Motor neuron (in vitro differentiated cells): Measurements from ENCODE around the gene MARCHF3. TPM values are rescaled to one million over a fixed set of nuclear protein-coding genes. Genes with fewer than 3 reads are reported as not detected.

Experiments used
- ATAC-seq, 8 experiments: fragments of 200-7000 bp; cut with Tn5 transposase; replicated peaks in 6 of 8; 2 replicates each; pipeline ENCODE4 v1.8.0; 2021; ENCODE audit warnings: mild to moderate bottlenecking in 8 of 8, moderate library complexity in 8 of 8
- H3K27ac ChIP-seq, 2 donors: fragments of 250-450 bp; sonication (Bioruptor Pico); 2 replicates each; pipeline ENCODE4 v1.9.0; 2021; ENCODE audit warnings: antibody characterized with exemption in 2 of 2, mild to moderate bottlenecking in 2 of 2, moderate library complexity in 1 of 2
- H3K4me1 ChIP-seq, 2 donors: fragments of 250-450 bp; sonication (Bioruptor Pico); replicated peaks in 1 of 2; 2 replicates each; pipeline ENCODE4 v1.6.1; 2021; ENCODE audit warnings: antibody characterized with exemption in 2 of 2, mild to moderate bottlenecking in 2 of 2, moderate library complexity in 1 of 2
- H3K4me3 ChIP-seq, 5 donors: fragments of 250-450 bp; sonication (Bioruptor Pico); 2 replicates each; pipeline ENCODE4 v1.9.0; 2021; ENCODE audit warnings: antibody characterized with exemption in 5 of 5, mild to moderate bottlenecking in 5 of 5, moderate library complexity in 4 of 5
- WGBS, 10 experiments: fragments of 450-650 bp; shearing (Covaris generic); methylation state at CpG; one replicate each; pipeline ENCODE4 v1.0.0; 2022; 5-methylcytosine and 5-hydroxymethylcytosine counted together
- in situ Hi-C, 9 experiments: fragments of 400-800 bp; cut with MboI; loops; one replicate each; pipeline ENCODE4 v1.15.0; 2021; ENCODE audit warnings: low sequenced_read_pairs in 9 of 9, low pct_unique_long_range_greater_than_20kb in 2 of 9; ENCODE audit not compliant: unreplicated experiment in 9 of 9
- total RNA-seq, 8 experiments: library from RNA; unstranded; fragments of 300-600 nt; gene quantifications; 2 replicates each; pipeline versions ENCODE4 v1.2.3 to v1.2.4, GENCODE V29; 2022

Gene MARCHF3, protein sequence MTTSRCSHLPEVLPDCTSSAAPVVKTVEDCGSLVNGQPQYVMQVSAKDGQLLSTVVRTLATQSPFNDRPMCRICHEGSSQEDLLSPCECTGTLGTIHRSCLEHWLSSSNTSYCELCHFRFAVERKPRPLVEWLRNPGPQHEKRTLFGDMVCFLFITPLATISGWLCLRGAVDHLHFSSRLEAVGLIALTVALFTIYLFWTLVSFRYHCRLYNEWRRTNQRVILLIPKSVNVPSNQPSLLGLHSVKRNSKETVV
- 10 to 100 TPM in 1 of 8 experiments, 1 to 10 TPM in 7; 2.4 to 21.4 (median 4.4) TPM for total RNA-seq

DNA sequence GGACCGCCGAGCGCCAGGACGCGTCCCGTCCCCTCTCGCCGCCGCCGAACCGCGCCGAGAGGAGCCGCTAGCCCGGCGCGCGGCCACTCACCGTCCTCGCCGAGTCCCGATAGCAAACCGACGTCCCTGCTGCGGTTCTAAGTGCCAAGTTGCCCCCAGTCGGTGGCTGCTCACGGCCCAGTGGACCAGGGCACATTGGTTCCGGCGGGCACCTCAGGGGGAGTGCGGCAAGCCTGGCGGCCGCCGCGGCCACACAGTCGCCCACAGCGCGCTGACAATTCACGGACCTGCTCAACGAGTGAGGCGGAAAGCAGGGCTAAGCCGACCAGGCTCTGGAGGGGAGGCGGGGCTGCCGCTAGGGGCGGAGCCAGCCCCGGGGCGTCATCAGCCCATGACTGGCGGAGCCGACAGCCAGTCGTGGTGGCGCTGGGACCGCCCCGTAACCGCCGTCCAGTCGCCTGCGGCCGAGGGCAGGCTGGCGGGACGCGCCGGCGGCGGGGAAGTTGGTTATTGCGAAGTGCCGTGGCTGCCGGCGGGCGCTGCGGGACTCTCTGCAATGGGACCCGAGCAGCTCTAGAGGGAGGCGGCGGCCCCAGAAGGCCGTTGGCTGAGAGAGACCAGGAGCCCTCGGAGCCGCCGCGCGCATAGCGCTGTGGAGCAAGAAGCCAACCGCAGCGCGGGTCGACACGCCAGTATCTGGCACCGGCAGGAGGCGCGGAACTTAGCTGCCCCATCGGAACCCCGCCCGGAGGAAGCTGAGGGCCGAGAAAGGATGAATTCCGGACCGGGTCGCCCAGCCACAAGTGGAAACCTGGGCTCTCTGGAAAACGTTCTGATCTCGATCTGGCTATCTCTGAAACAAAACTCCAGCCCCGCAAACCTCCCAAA, at the start of gene MARCHF3:
Gene MARCHF3 (minus strand): TSS at position 300 of the 888 bp plus-strand sequence. CDS start 112,387 bp downstream, outside the sequence.
- H3K4me3 ChIP-seq, result peak within 1 kb of the TSS; percentile 72 to 86 (median 85)
- peaks cover 21 to 22% of the 10 kb centered on the region in 2 donors for H3K4me1 ChIP-seq
- 0 to 4% (median 0%) methylated on average over 1 to 14 of the region's 97 CpGs; no CpG with 5 or more reads in 7 of the 10 experiments for WGBS, 10 experiments
- peak within 1 kb of the TSS in 1 of 2 donors; percentile 59 for H3K27ac ChIP-seq
- ATAC-seq, result peak; percentile 93 to 97 (median 97)
- in situ Hi-C loops, result no loop called here

- peak in 6 of 8 experiments; percentile 54 to 88 (median 78) for ATAC-seq
- Histone ChIP-seq H3K27ac (peak overlapping the region in 1 of 2 donors; percentile 37), H3K4me3 (no peak overlapping the region), H3K4me1 (peaks cover 16 to 19% of the 10 kb centered on the region in 2 donors)
- 6 to 47% (median 19%) methylated on average over 3 to 8 of the region's 9 CpGs; no CpG with 5 or more reads in 1 of the 10 experiments for WGBS, 10 experiments
- in situ Hi-C loops, result no loop called here
Observed at GRCh38 chr5:127079994-127080491, 49.7 kb upstream of the MARCHF3 start.

GRCh38 chr5:127077366-127077765, 47.0 kb upstream of the MARCHF3 start:
- in situ Hi-C loops, result no loop called here
- Histone ChIP-seq H3K27ac (no peak overlapping the region), H3K4me1 (peaks cover 16 to 24% of the 10 kb centered on the region in 2 donors), H3K4me3 (no peak overlapping the region)
- WGBS, 10 experiments, result 60 to 100% (median 100%) methylated on average over 1 of the region's 1 CpG; no CpG with 5 or more reads in 3 of the 10 experiments
- no peak for ATAC-seq

DNA sequence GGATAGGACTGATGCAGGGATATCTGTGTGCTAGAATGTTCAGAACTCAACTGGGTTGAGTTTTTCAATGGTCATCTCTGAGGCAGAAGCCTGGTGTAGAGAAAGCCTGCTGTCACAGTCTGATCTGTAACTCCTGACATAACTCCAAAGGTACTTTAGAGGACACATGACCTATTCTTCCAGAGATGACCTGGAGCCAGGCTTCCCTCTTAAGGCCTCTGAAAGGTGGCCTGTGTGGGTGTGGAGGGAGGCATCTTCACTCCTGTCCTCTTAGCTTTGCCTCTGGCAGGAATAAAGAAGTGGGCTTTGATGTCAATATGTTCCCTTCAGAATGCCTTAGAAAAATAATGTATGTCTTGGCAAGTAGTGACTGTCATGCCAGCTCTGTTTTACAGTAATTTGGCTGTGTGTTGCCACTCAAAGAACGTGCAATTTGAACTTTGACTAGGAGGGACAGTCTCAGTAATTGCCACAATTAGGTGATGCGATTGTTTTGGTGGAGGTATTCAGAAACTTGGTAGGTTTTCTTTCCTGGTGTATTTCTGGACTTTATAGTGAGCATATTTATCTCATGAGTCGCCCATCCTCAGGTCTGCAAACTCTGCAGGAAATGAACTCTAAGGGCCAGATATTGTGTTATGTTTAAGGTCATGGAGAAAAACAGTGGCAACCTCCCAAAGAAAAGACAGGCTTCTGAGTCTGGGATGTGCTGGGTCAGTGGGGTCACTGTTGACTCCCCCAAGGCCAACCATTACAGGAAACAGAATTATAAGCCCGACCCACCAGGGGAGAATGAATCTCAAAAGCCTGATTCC, 46.2 kb upstream of the MARCHF3 start:
- H3K4me3 ChIP-seq, result no peak overlapping the region
- 17 to 49% (median 40%) methylated on average over 2 to 4 of the region's 4 CpGs; no CpG with 5 or more reads in 2 of the 10 experiments for WGBS, 10 experiments

GRCh38 chr5:127074466-127074865, 44.1 kb upstream of the MARCHF3 start:
- peaks cover 5 to 26% of the 10 kb centered on the region in 2 donors for H3K4me1 ChIP-seq
- no peak for ATAC-seq
- in situ Hi-C loops, result no loop called here
- H3K4me3 ChIP-seq, result no peak overlapping the region
- 89 to 100% (median 100%) methylated on average over 2 to 3 of the region's 3 CpGs; no CpG with 5 or more reads in 1 of the 10 experiments for WGBS, 10 experiments
- no peak overlapping the region for H3K27ac ChIP-seq

More for the DNA sequence above, 46.2 kb upstream of the MARCHF3 start:
- H3K27ac ChIP-seq, result no peak overlapping the region
- in situ Hi-C loops, result no loop called here
- no peak for ATAC-seq
- H3K4me1 ChIP-seq, result peaks cover 16 to 32% of the 10 kb centered on the region in 2 donors

DNA sequence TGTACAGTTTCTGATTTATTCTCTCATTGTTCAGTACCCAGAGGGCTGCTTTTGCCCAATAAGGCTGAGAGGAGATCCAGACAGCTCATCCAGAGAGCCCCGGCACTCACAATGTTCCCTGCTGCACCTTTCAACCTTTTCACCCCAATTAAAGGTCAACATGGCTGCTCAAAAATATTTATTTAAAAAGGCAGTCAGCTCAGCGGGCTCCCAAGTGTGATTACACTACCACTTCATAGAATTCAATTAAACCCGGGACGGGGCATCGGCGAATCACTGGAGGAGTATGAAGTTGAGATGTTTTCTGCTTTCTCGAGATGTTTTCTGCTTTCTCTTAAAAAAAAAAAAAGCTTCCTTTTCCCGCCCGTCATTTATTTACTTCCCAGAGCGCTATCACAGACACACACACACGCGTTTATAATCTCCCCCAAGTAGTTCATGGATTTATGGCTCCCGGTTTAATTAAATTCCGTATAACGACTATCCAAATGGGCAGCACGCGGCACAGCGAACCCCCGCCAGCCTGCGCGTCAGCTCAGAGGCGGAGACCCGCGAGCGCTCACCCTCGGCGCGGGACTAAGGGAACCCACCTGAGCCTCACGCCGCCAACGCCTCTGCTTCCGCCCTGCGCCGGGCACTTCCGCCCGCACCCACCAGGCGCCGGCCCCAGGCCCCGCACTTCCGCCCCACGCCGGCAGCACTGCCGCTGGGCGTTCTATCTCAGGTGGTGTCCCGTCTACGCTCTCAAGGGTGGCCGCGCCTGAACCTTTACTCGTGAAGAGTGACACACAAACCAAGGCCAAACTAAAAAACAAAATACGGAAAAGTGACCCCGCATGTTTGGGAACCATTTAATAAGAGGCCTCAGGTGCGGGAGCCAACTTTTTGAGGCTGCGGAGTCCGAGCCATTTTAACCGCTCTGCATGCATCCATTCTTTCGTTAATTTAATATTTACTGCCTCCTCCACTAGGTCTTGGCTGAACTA, 42.8 kb upstream of the MARCHF3 start, which contains the start of gene C5orf63:
Gene C5orf63 (minus strand): TSS at position 642 of the 986 bp plus-strand sequence. CDS start 14,507 bp downstream, outside the sequence.
- in situ Hi-C loops, result no loop called here
- Histone ChIP-seq H3K27ac (no peak within 1 kb of the TSS), H3K4me3 (peak within 1 kb of the TSS in 1 of 5 donors; percentile 18), H3K4me1 (peaks cover 5 to 35% of the 10 kb centered on the region in 2 donors)
- peak in 5 of 8 experiments; percentile 62 to 98 (median 75) for ATAC-seq
- 0 to 100% (median 59%) methylated on average over 4 to 40 of the region's 56 CpGs; no CpG with 5 or more reads in 1 of the 10 experiments for WGBS, 10 experiments

GRCh38 chr5:127070243-127070642, 39.9 kb upstream of the MARCHF3 start:
- Histone ChIP-seq H3K4me3 (no peak overlapping the region), H3K4me1 (peaks cover 5 to 29% of the 10 kb centered on the region in 2 donors), H3K27ac (no peak overlapping the region)
- ATAC-seq, result no peak
- WGBS, 10 experiments, result 33 to 100% (median 77%) methylated on average over 1 to 2 of the region's 2 CpGs
- in situ Hi-C loops, result no loop called here

DNA sequence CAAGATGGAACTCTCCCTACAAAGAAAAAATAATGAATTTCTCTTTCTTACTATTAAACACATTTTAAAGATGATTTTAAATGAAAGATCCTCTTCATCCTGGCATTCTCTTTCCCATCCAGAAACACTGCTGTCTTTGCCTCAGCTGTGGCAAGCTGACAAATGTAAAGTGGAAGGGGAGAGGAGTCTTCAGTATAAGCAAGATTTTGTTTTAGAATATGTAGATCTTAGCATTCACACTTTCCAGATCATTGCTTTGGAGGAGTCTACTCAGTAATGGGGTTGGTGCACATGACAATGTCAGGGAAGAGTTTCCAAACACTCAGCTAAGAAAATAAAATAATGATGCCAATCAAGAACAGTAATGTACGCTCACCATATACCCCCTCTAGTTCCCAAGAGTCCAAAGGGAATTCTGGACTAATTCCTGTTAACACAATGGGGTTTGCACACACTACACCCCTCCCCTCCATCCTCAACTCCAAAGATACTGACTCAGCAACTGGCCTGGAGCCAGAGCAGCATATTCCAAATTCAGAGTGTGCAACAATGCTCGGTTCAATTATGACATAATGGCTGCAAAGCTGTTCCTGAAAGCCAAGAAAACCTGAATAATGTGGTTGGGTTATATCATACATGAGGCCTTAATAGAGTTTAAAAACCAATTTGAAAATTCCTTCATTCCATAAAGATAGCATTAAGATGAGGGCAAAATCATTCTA, 38.3 kb upstream of the MARCHF3 start:
- peak in 7 of 8 experiments; percentile 46 to 82 (median 74) for ATAC-seq
- Histone ChIP-seq H3K27ac (no peak overlapping the region), H3K4me1 (peaks cover 9 to 29% of the 10 kb centered on the region in 2 donors), H3K4me3 (no peak overlapping the region)
- WGBS, 10 experiments, result 20 to 100% (median 75%) methylated on average over 1 to 2 of the region's 2 CpGs; no CpG with 5 or more reads in 3 of the 10 experiments
- in situ Hi-C loops, result no loop called here

DNA sequence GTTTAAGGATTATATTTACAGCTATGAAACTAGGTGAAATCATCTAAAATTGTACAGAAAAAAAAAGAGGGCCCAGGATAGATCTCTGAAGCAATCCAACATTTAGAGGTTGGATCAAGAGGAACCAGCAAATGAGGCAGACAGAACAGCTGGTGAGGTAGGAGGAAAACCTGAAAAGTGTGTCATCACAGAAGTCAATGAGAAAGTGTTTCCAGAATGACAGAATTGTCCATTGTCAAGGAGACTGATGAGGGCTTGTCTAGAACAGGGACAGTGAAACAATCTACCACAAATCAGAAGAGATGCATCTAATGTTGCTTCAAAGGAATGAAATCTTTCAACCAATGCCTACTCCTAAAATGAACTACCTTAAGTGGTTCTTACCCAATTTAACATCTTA, 36.4 kb upstream of the MARCHF3 start:
- no peak for ATAC-seq

GRCh38 chr5:127064253-127064840, 34.0 kb upstream of the MARCHF3 start:
- no peak overlapping the region for H3K27ac ChIP-seq
- in situ Hi-C loops, result no loop called here
- H3K4me1 ChIP-seq, result peaks cover 4 to 8% of the 10 kb centered on the region in 2 donors
- ATAC-seq, result peak in 5 of 8 experiments; percentile 86 to 95 (median 88)
- H3K4me3 ChIP-seq, result no peak overlapping the region
- WGBS, 10 experiments, result 40 to 94% (median 67%) methylated on average over 1 to 3 of the region's 4 CpGs; no CpG with 5 or more reads in 1 of the 10 experiments

More for the DNA sequence above, 36.4 kb upstream of the MARCHF3 start:
- H3K4me3 ChIP-seq, result no peak overlapping the region
- in situ Hi-C loops, result no loop called here
- H3K27ac ChIP-seq, result no peak overlapping the region
- H3K4me1 ChIP-seq, result peaks cover 9 to 16% of the 10 kb centered on the region in 2 donors
